Epithelial cell of proximal tubule (primary cell): ENCODE data around the gene PKNOX2. TPM values are rescaled to one million over a fixed set of nuclear protein-coding genes. Genes with fewer than 3 reads are reported as not detected.

Experiments
- DNase-seq: peaks from one replicate; pipeline ENCODE4 v3.0.0-alpha.2; 2011; ENCODE audit warnings: low read depth
- H3K4me3 ChIP-seq: 2 replicates; pipeline ENCODE4 v1.5.1; 2011; ENCODE audit warnings: low read depth, mild to moderate bottlenecking, low read length
- total RNA-seq: library from RNA; depleted of rRNA; stranded (reverse); fragments of >200 nt; gene quantifications from 2 replicates; pipeline ENCODE4 v1.2.3, GENCODE V29; 2015
- TF ChIP-seq, protein P1 (sequence below): conservative IDR thresholded peaks from 2 replicates; pipeline ENCODE4 v1.5.1; 2012; ENCODE audit warnings: low read depth, mild to moderate bottlenecking, low read length

The PKNOX2 gene
- total RNA-seq, 1 donor from 2014 or later = not detected

DNA sequence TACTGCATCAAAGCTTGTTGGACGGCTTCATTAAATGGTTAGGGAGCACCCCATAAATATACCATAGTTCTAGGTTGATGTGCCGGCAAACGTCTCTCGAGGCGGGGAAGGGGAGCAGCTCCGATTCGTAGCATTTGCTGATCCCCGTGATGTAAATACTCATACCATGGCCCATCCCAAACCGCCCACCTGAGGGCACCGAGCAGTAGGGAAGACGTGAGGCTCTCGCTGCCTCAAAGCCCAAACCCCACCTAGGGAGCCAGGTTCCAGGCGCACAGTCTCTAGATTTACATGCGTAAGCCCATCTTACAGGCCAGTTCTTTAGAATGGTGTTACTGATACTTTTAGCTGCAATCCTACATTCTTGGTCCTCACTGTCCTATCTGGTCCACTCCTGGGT, 207.5 kb downstream of the PKNOX2 start:
- DNase-seq = no peak

DNA sequence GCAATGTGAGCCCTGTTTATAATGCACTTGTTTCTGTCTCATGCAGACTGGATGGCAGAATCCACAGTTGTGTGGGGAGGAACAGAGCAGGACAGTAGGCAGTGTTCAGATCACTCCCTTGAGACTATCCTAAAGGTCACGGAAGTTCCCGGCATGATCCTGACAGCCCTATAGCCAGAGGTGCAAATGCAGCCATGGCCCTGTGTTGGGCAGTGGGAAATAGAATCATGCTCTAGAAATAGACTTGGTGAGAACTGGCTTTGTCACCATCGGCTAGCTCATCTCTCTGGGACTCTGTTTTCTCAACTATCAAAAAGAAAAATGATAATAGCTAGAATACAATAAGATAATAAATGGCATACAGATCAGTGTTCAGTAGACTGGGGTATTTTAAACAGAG, 208.4 kb downstream of the PKNOX2 start:
- DNase-seq = no peak
- TF ChIP-seq, protein P1, sequence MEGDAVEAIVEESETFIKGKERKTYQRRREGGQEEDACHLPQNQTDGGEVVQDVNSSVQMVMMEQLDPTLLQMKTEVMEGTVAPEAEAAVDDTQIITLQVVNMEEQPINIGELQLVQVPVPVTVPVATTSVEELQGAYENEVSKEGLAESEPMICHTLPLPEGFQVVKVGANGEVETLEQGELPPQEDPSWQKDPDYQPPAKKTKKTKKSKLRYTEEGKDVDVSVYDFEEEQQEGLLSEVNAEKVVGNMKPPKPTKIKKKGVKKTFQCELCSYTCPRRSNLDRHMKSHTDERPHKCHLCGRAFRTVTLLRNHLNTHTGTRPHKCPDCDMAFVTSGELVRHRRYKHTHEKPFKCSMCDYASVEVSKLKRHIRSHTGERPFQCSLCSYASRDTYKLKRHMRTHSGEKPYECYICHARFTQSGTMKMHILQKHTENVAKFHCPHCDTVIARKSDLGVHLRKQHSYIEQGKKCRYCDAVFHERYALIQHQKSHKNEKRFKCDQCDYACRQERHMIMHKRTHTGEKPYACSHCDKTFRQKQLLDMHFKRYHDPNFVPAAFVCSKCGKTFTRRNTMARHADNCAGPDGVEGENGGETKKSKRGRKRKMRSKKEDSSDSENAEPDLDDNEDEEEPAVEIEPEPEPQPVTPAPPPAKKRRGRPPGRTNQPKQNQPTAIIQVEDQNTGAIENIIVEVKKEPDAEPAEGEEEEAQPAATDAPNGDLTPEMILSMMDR = no peak
- no peak overlapping the region for H3K4me3 ChIP-seq

More for the DNA sequence above, 207.5 kb downstream of the PKNOX2 start:
- H3K4me3 ChIP-seq = no peak overlapping the region
- TF ChIP-seq, protein P1 = no peak

DNA sequence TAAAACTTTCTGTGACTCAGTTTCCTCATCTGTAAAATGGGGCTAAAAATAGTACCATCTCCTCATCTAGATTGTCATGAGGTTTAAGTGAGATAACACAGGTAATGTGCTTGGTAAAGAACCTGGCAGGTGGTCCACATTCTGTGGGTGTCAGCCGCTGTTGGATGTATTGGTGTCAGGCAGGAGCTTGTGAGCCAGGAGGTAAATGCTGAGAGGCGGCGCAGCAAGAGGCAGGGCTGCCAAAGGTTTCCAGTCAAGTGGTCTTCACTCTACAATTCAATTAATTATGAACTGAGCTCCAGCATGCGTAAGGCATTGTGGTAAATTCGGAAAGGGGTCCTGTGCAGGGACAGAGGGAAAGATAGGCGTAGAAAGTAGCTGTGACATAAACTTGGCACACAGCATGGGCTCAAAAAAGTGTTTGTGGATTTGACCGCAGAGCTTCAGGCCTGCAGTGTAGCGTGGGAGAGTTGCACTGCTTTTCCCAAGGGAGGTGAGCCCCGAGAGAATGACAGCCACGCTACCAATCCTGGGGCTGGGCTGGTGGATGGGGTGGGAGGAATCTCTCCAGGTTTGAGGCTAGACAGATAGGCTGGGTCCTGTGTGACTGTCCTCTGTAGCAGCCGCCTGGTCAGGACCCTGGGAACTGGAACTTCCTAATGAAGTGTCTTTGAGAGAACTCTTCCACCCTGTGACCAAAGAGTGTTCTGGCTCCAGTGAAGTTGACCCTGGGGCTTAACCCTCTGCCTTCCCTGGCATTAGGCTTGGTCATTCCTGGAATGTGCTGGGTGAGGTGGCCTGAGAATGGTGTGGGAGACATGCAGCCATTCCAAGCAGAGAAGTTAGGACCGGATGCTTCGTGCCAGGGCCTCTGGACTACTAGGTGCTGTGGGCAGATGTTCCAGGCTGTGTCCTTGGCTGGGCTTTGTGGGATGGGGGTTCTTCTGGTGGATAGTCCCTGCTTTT, 209.2 kb downstream of the PKNOX2 start:
- DNase-seq = no peak
- TF ChIP-seq, protein P1 = no peak

DNA sequence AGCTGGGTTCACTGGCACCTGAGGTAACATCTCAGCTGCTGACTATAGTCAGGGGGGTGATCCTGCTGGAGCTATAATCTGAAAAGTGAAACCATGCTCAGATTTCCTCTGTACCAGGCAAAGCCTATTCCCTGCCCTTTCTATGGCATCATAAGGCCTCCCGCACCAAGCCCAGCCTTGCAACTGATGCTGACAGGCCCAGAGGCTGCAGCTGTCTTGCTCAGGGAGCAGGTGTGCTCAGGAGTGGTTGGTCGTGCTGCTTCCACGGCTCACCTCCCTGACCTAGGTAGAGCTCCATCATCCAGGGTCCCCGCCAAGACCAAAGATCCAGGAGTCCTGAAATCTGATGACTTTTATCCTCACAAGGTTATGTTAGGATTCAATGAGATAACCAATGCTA, 209.8 kb downstream of the PKNOX2 start:
- DNase-seq = no peak
- H3K4me3 ChIP-seq = no peak overlapping the region
- TF ChIP-seq, protein P1 = no peak

More for the DNA sequence above, 209.2 kb downstream of the PKNOX2 start:
- no peak overlapping the region for H3K4me3 ChIP-seq

DNA sequence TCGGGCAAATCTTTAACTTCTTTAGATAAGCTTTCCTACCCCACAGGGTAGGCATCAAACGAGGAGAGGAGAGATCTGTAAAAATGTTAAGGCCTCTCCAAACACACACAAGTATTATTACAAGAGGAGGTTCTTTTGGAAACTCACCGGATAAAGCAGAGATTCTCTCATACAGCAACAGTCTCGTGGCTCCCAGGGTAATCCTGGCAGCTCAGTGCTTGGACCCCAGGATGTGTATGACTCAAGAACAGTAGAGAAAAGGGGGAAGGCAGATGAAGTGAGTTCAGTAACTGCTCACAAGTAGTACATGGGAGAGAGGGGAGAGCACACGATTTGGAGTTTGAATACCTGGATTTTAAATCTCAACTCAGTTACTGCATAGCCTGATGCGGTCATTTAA, 210.6 kb downstream of the PKNOX2 start:
- no peak for DNase-seq
- TF ChIP-seq, protein P1 = no peak
- no peak overlapping the region for H3K4me3 ChIP-seq

DNA sequence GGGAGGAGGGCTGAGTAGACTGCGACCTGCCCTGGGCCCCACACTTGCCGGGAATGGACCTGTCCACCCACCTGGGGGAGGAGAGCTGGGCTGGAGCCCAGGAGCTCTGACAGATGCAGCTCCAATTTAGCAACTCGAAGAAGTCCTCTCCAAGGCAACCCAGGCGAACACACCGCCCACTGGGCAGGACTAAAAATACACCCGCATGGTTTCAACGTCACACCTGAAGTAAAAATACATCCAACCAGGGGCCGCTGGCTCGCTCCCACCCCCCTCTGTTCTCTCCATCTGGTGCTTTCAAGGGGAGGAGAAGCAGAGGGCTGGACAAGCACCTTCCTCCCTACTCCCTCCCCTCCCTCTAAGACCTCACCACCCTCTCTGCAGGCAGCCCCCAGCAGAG, 211.6 kb downstream of the PKNOX2 start:
- TF ChIP-seq, protein P1 = no peak
- DNase-seq = no peak

More for the DNA sequence above, 211.6 kb downstream of the PKNOX2 start:
- no peak overlapping the region for H3K4me3 ChIP-seq
